Measurements from ENCODE around the gene NLGN2. TPM values are rescaled to one million over a fixed set of nuclear protein-coding genes. Genes with fewer than 3 reads are reported as not detected.

NLGN2 gene
- total RNA-seq, 1 experiment from 2014 or later, result 70.2 TPM

DNA sequence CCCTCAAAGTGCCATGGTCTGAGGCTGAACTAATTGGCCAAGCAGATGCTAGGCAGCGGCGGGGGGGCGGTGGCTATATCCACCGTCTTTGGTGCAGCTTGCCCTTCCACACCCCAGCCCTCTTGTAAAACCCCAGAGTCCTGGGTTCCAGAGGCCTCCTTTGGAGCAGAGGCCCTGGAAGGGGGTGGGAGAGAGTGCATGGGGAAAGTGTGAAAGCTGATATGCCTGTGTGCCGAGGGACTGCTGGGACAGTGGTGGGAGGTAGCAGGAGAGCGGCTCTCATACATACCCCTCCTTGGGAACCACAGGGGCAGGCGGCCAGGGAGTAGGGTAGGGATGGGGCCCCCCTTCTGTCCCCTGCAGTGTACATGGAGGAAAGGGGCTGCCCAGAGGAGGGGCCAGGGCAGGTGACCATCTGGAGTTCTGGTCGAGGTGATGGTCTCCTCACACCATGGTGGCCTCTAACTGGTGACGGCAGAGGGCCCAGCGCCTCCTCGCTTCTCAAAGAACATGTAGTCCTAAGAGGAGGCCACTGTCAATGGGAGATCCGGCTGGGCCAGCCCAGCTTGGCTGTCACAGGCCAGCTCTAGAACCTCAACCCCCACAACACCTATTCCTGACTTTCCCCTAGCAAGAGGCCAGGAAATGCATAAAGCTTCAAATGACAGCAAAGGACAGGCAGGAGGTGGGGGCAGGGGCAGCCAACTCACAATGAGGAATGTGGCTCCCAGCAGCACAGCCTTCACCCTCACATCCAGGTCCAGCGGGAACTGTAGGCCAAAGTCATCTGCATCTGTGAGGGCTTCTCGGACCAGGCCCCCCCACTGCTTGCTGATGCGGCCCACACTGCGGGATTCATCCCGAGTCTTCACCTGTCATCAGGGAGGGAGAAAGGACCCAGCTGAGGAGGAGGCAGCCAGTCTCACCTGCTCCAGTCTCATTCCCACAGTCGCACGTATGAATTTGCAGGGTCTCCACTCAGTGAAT is 17.4 kb upstream of the NLGN2 start:
- Mint-ChIP-seq H3K36me3 (ENCODE audit: insufficient read depth in 1 of 3, low read depth in 3 of 3) (peaks cover 27 to 56% (median 41%) of the 10 kb centered on the region in 3 experiments), H3K4me1 (peaks cover 22% of the 10 kb centered on the region in 2 experiments), H3K27me3 (ENCODE audit: low read depth) (peaks cover 2% of the 10 kb centered on the region), H3K27ac (no peak overlapping the region; a peak in 1 of 7 replicates), H3K9me3 (no peaks in the 10 kb centered on the region; a peak in 1 of 5 replicates), H3K4me3 (no peak overlapping the region; a peak in 1 of 5 replicates)
- H2BK12ac ChIP-seq (ENCODE audit: insufficient read length, low read depth, low read length), result no peak overlapping the region
- H3K9me3 ChIP-seq (ENCODE audit: control insufficient read depth, low read depth, low read length), result no peaks in the 10 kb centered on the region
- peaks cover 7% of the 10 kb centered on the region; the same call in 1 of the 2 replicates for H3K4me1 ChIP-seq (ENCODE audit: insufficient read depth, low read length)
- no peak overlapping the region for H2BK15ac ChIP-seq (ENCODE audit: low read depth, low read length)
- no peak overlapping the region for H3K23ac ChIP-seq (ENCODE audit: insufficient read length, low read depth, low read length)
- no peak overlapping the region for H2BK120ac ChIP-seq (ENCODE audit: low read depth, low read length, poor library complexity, severe bottlenecking)
- H3K79me2 ChIP-seq (ENCODE audit: insufficient read depth, low read length), result no peaks in the 10 kb centered on the region
- WGBS (ENCODE audit: extremely low coverage, insufficient read length, low lambda C conversion rate), result no CpG with 5 or more reads among the region's 19 CpGs
- H4K5ac ChIP-seq (ENCODE audit: insufficient read length, low read depth, low read length), result no peak overlapping the region
- TF ChIP-seq, protein P1, sequence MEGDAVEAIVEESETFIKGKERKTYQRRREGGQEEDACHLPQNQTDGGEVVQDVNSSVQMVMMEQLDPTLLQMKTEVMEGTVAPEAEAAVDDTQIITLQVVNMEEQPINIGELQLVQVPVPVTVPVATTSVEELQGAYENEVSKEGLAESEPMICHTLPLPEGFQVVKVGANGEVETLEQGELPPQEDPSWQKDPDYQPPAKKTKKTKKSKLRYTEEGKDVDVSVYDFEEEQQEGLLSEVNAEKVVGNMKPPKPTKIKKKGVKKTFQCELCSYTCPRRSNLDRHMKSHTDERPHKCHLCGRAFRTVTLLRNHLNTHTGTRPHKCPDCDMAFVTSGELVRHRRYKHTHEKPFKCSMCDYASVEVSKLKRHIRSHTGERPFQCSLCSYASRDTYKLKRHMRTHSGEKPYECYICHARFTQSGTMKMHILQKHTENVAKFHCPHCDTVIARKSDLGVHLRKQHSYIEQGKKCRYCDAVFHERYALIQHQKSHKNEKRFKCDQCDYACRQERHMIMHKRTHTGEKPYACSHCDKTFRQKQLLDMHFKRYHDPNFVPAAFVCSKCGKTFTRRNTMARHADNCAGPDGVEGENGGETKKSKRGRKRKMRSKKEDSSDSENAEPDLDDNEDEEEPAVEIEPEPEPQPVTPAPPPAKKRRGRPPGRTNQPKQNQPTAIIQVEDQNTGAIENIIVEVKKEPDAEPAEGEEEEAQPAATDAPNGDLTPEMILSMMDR (conservative IDR thresholded peaks at IDR 0.05), result no peak
- H2AFZ ChIP-seq (ENCODE audit: low read length), result no peak overlapping the region
- H3T11ph ChIP-seq (ENCODE audit: low read length), result no peak overlapping the region
- H3K56ac ChIP-seq (ENCODE audit: insufficient read length, low read depth, low read length), result no peak overlapping the region
- H3K4me2 ChIP-seq (ENCODE audit: insufficient read depth, insufficient read length, low read length), result no peak overlapping the region
- H2AK5ac ChIP-seq (ENCODE audit: insufficient read length, low read length), result no peak overlapping the region
- H3K14ac ChIP-seq (ENCODE audit: insufficient read depth, low read length), result no peak overlapping the region
- H4K91ac ChIP-seq (ENCODE audit: insufficient read length, low read depth, low read length), result no peak overlapping the region
- no peak overlapping the region for H3K9ac ChIP-seq (ENCODE audit: extremely low read depth, insufficient read length, low read length)
- no peaks in the 10 kb centered on the region for H3K79me1 ChIP-seq (ENCODE audit: insufficient read depth, low read depth, low read length, poor library complexity, severe bottlenecking)
- H3K27ac ChIP-seq (ENCODE audit: insufficient read length, low read depth, low read length), result no peak overlapping the region
- DNase-seq, result peak; percentile 46
- no peak overlapping the region for H2BK20ac ChIP-seq (ENCODE audit: low read depth, low read length, poor library complexity, severe bottlenecking)
- H4K20me1 ChIP-seq (ENCODE audit: control insufficient read depth, insufficient read depth, insufficient read length), result peaks cover 2% of the 10 kb centered on the region
- H3K23me2 ChIP-seq (ENCODE audit: insufficient read length, low read depth, low read length, poor library complexity, severe bottlenecking), result peaks cover 12% of the 10 kb centered on the region
- no peak overlapping the region for H2BK5ac ChIP-seq (ENCODE audit: insufficient read length, low read length)
- no peak overlapping the region for H3K4ac ChIP-seq (ENCODE audit: low read depth, low read length)
- no peak overlapping the region for H3K18ac ChIP-seq (ENCODE audit: insufficient read length, low read depth, low read length)
- H4K8ac ChIP-seq (replicated peaks; ENCODE audit: insufficient read length, low read depth, low read length), result no peak overlapping the region
- no peaks in the 10 kb centered on the region for H3K27me3 ChIP-seq (ENCODE audit: insufficient read depth, low read length)
